Stomach (tissue), 9 donors: ENCODE results near the gene KLHL29. TPM values are rescaled to one million over a fixed set of nuclear protein-coding genes. Genes with fewer than 3 reads are reported as not detected.

Source experiments
- DNase-seq, 2 donors: peaks; one replicate each; pipeline versions ENCODE4 v3.0.0 to v3.0.0-alpha.2; 2013 to 2019
- H3K27ac ChIP-seq, 5 donors: fragments of 200-600 bp in 4 of 5; sonication (generic) in 4 of 5; one replicate each; pipeline ENCODE4 v1.5.1; 2013 to 2019; ENCODE audit warnings: mild to moderate bottlenecking in 1 of 5, moderate library complexity in 1 of 5
- H3K27me3 ChIP-seq, 3 donors: fragments of 200-600 bp; sonication (generic); one replicate each; pipeline ENCODE4 v1.5.1; 2017 to 2019; ENCODE audit warnings: mixed run types in 1 of 3
- H3K36me3 ChIP-seq, 4 donors: fragments of 200-600 bp; sonication (generic); 1 replicate in 3 of 4; 2 replicates in 1 of 4; pipeline ENCODE4 v1.5.1; 2016 to 2019
- H3K4me1 ChIP-seq, 4 donors: fragments of 200-600 bp; sonication (generic); one replicate each; pipeline ENCODE4 v1.5.1; 2016 to 2019
- H3K4me3 ChIP-seq, 4 donors: fragments of 200-600 bp; sonication (generic) in 3 of 4; one replicate each; pipeline ENCODE4 v1.5.1; 2016 to 2019; ENCODE audit warnings: mild to moderate bottlenecking in 1 of 4
- H3K9me3 ChIP-seq, 4 donors: fragments of 200-600 bp; sonication (generic); one replicate each; pipeline ENCODE4 v1.5.1; 2016 to 2019
- CTCF ChIP-seq, 7 experiments: fragments of 450-650 bp in 4 of 7; fragments of 200-600 bp in 3 of 7; sonication (generic) in 3 of 7; IDR thresholded peaks; one replicate each; pipeline ENCODE4 v1.5.1; 2016 to 2019; ENCODE audit warnings: antibody characterized with exemption in 7 of 7, control low read depth in 2 of 7, mild to moderate bottlenecking in 1 of 7
- EP300 ChIP-seq: sonication (generic); formaldehyde crosslinking; IDR thresholded peaks from one replicate; pipeline ENCODE4 v1.6.1; 2017; ENCODE audit warnings: antibody characterized with exemption
- POLR2A ChIP-seq, 4 donors: fragments of 450-650 bp; IDR thresholded peaks; one replicate each; pipeline ENCODE4 v1.6.1; 2016; ENCODE audit warnings: antibody characterized with exemption in 4 of 4, control low read depth in 2 of 4, mild to moderate bottlenecking in 1 of 4, moderate library complexity in 1 of 4
- POLR2AphosphoS5 ChIP-seq, 3 donors: sonication (generic); formaldehyde crosslinking; IDR thresholded peaks; one replicate each; pipeline ENCODE4 v1.6.1; 2016; ENCODE audit warnings: antibody characterized with exemption in 3 of 3
- WGBS, 5 donors: extraction: QIAGEN DNeasy Blood & Tissue Kit in 3 of 5; methylation state at CpG; one replicate each; pipeline versions ENCODE4 v1.1.5 to v1.1.7; 2013 to 2018; 5-methylcytosine and 5-hydroxymethylcytosine counted together
- intact Hi-C: fragments of 100-400 bp; cut with DNase I; formaldehyde crosslinking; loops from one replicate; pipeline ENCODE4 v1.15.1; 2023; ENCODE audit warnings: low total_unique reads
- polyA plus RNA-seq, 3 donors: library from polyadenylated mRNA; stranded (reverse); fragments of 200-250 nt; gene quantifications; one replicate each; pipeline ENCODE4 v1.2.3, GENCODE V29; 2013
- total RNA-seq, 5 donors: library from RNA; depleted of rRNA; stranded (reverse); fragments of >200 nt; gene quantifications; one replicate each; pipeline versions ENCODE4 v1.1.0 to v1.2.3, GENCODE V29; 2014 to 2016
- donor health status: healthy with polysubstance abuse.
- donor health status: Bipolar disorder and iron deficiency.
- donor health status: healthy.

The KLHL29 gene
- total and polyA plus RNA-seq, 8 donors, result under 0.01 to 6.6 (median 1.3) TPM

GRCh38 chr2:23660237-23660636, 275.3 kb downstream of the KLHL29 start:
- no peak for DNase-seq
- WGBS, 5 donors, result 63 to 91% (median 88%) methylated on average over 1 to 2 of the region's 2 CpGs

GRCh38 chr2:23661276-23662050, 276.5 kb downstream of the KLHL29 start:
- H3K27me3 ChIP-seq, result peaks cover 0 to 15% (median 6%) of the 10 kb centered on the region in 3 donors
- H3K4me3 ChIP-seq, result no peak overlapping the region
- no peaks in the 10 kb centered on the region for H3K36me3 ChIP-seq
- 70 to 79% (median 74%) methylated on average over 11 of the region's 11 CpGs for WGBS, 5 donors
- TF ChIP-seq POLR2A (IDR thresholded peaks at IDR 0.05) (no peak), CTCF (IDR thresholded peaks at IDR 0.05) (no peak), POLR2AphosphoS5 (IDR thresholded peaks at IDR 0.05) (no peak), EP300 (no peak)
- H3K27ac ChIP-seq, result no peak overlapping the region
- intact Hi-C loops, result no loop called here
- H3K9me3 ChIP-seq, result no peaks in the 10 kb centered on the region
- H3K4me1 ChIP-seq, result peaks cover 0 to 15% (median 5%) of the 10 kb centered on the region in 4 donors
- DNase-seq, result no peak

More at GRCh38 chr2:23660237-23660636, 275.3 kb downstream of the KLHL29 start:
- Histone ChIP-seq H3K9me3 (no peaks in the 10 kb centered on the region), H3K27me3 (peaks cover 0 to 15% (median 6%) of the 10 kb centered on the region in 3 donors), H3K4me1 (peaks cover 0 to 15% (median 5%) of the 10 kb centered on the region in 4 donors), H3K4me3 (no peak overlapping the region), H3K27ac (no peak overlapping the region), H3K36me3 (no peaks in the 10 kb centered on the region)
- TF ChIP-seq EP300 (no peak), POLR2AphosphoS5 (IDR thresholded peaks at IDR 0.05) (no peak), CTCF (IDR thresholded peaks at IDR 0.05) (no peak), POLR2A (IDR thresholded peaks at IDR 0.05) (no peak)
- intact Hi-C loops, result no loop called here

GRCh38 chr2:23662466-23662865, 277.5 kb downstream of the KLHL29 start:
- intact Hi-C loops, result no loop called here
- H3K27ac ChIP-seq, result peak overlapping the region in 1 of 5 donors; percentile 71
- H3K9me3 ChIP-seq, result no peaks in the 10 kb centered on the region
- no peaks in the 10 kb centered on the region for H3K36me3 ChIP-seq
- DNase-seq, result no peak
- H3K27me3 ChIP-seq, result peaks cover 0 to 15% (median 6%) of the 10 kb centered on the region in 3 donors
- 59 to 77% (median 72%) methylated on average over 5 to 6 of the region's 6 CpGs for whole genome bisulfite sequencing, 5 donors
- H3K4me1 ChIP-seq, result peaks cover 0 to 15% (median 5%) of the 10 kb centered on the region in 4 donors
- no peak for TF ChIP-seq CTCF (IDR thresholded peaks at IDR 0.05)
- no peak for TF ChIP-seq POLR2AphosphoS5 (IDR thresholded peaks at IDR 0.05)
- TF ChIP-seq POLR2A (IDR thresholded peaks at IDR 0.05), result no peak
- TF ChIP-seq EP300, result no peak
- H3K4me3 ChIP-seq, result no peak overlapping the region

GRCh38 chr2:23662941-23663920, 278.3 kb downstream of the KLHL29 start:
- Histone ChIP-seq H3K27ac (peak overlapping the region in 1 of 5 donors; percentile 71), H3K4me3 (peak overlapping the region; percentile 25 to 39 (median 31)), H3K27me3 (peaks cover 0 to 15% (median 6%) of the 10 kb centered on the region in 3 donors), H3K36me3 (no peaks in the 10 kb centered on the region), H3K9me3 (no peaks in the 10 kb centered on the region), H3K4me1 (peaks cover 0 to 17% (median 5%) of the 10 kb centered on the region in 4 donors)
- TF ChIP-seq POLR2A (IDR thresholded peaks at IDR 0.05) (no peak), CTCF (IDR thresholded peaks at IDR 0.05) (no peak), EP300 (no peak), POLR2AphosphoS5 (IDR thresholded peaks at IDR 0.05) (no peak)
- peak in 1 of 2 donors; percentile 76 for DNase-seq
- 24 to 38% (median 27%) methylated on average over 29 to 46 of the region's 46 CpGs for WGBS, 5 donors
- intact Hi-C loops, result no loop called here
